ENCODE results near the gene CARD19.
"Not testable (repeated sequence)": the region's sequence is repeated elsewhere in the genome, so short reads cannot be mapped to it uniquely, and the experiment has no call there.

Gene CARD19

DNA sequence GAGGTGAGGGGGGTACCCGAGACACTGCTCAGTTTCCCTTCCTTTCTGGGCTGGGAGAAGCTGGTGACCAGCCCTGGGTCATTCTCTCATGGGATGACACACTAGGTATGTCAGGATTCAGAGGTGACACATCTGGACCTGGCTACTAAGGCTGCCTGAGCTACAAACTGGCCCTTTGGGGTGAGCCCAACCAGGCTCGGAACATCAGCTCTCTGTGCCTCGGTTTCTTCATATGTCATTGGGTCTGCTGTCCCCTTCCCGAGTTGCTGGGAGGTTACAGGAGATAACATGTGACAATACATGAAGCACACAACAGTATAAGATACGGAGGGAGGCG, 11.8 kb downstream of the CARD19 start:
- DNase-seq = no peak

DNA sequence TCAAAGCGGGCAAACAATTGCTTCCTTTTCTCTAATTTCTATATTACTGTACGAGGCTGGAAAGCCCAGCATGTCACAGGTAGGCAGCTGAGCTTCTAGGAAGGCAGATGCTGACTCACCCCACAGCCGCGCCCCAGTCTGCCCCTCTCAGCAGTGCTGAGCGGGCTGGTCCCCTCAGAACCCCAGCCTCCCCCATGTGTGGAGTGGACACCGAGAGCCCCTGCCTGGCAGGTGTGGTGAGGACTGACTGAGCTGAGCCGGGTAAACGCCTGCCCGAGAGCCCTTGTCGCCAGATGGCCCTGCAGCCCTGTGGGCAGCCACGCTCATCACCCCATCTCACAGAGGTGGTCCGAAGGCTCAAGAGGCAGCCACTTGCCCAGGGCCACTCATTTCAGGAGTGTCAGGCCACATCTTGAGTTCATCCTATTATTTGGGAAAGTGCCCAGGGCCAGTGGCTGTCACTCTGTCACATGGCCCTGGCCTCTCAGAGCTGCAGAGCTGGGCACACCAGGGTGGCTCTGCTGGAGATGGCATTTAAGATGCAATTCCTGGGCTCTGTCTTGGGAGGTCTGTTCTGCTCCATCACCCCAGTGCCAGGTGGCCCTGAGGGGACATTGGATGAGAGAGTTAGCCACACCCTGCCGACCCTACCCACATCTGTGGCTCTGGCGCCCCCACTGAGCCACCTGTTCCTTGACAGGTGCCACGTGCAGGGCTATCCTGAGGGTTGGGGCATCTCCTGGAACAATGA, 12.4 kb downstream of the CARD19 start:
- DNase-seq = no peak

DNA sequence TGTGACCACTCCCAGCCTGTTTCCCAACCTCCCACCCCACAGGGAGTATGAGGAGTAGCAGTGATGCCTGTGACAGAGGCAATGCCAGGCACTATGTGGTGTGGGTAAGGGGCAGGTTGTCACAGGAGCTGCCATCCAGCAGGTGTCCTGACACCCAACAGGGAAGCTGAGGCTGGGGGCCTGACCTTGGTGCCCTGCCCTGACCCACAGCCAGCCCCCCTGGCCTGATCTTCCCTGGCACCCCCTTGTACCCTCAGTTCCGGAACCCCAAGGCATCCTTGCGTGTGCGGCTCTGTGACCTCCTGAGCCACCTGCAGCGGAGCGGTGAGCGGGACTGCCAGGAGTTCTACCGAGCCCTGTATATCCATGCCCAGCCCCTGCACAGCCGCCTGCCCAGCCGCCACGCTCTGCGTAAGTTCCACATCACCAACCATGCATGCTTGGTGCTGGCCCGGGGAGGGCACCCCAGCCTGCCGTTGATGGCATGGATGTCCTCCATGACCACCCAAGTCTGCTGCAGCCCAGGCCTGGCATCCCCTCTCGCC, 14.4 kb downstream of the CARD19 start:
- no peak for DNase-seq

DNA sequence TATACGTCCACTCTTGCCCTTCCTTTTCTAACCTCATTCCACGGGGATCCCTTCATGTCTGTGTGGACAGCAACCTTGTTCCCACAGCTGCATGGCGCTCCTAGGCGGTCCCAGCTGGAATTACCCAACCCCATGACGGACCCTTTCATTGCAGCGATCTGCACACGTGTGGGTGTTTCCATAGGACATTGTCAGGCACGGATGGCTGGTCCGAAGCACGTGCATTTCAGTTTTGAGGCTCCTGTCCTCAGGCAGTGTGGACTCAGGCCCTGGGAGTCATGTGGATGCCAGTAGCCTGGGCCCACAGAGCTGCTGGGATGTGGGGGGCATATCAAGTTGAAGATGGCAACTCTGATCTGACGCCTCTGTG, 15.0 kb downstream of the CARD19 start:
- DNase-seq = no peak

DNA sequence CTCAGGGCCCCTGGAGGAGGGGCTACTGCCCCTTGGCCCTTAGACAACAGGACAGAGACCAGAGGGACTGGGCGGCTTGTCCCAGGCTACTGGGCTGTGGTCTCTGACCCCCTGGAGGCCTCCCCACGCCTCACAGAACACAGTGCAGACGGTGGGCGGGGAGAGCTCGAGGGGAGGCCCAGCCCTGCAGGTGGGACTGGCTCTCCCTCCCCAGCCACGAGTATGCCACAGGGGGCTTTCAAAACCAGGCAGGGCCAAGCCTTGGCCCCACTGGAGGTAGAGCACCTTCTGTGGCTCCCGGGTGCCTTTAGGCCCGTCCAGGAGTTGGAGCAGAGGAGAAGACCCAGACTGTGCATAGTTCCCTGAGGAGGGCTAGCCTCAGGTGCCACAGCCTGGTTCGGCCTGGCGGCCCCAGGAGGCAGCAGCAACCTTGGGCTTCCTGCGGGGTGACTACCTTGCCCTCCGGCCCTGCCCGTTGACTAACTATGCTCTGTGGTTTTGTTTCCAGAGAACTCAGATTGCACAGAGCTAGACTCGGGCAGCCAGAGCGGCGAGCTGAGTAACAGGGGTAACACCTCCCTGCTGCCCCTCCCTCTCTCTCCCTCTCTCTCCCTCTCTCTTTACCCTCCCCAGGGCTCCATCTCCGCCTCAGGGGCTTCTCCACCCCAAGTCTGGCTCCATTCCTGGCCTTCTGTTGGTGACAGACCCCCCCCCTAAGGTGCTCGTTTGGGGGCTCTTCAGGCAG, 15.5 kb downstream of the CARD19 start:
- DNase-seq = no peak

DNA sequence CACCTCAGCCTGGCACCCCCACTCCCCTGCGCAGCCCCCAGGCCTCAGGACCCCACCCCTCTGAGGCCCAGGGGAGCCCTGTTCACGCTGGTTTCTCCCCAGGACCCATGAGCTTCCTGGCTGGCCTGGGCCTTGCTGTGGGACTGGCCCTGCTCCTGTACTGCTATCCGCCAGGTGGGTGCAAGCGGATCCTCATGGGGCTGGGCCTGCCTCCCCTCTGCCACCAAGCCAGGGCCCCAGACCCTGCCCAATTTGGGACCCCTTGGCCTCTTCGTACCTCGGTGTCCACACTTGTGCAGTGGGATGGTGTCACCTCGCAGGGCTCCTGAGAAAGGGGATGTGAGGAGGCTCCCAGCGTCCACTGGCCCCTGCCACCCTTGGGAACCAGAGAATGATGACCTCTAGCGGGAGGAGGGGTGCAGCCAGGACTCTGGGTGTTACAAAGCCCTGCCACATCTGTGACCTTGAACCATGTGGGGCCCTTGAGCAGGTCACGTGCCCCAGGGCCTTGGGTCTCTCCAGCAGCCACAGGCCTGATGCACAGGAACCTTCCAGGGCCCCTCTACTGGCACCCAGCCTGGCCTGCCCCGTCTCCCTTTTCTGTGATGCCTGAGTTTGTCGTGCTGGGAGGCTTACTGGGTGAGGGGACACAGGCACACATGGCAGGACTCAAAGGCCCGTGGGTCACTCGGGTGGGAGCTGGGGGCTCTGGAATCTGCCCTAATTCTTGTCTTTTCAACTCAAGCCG, 16.3 kb downstream of the CARD19 start:
- DNase-seq = no peak

DNA sequence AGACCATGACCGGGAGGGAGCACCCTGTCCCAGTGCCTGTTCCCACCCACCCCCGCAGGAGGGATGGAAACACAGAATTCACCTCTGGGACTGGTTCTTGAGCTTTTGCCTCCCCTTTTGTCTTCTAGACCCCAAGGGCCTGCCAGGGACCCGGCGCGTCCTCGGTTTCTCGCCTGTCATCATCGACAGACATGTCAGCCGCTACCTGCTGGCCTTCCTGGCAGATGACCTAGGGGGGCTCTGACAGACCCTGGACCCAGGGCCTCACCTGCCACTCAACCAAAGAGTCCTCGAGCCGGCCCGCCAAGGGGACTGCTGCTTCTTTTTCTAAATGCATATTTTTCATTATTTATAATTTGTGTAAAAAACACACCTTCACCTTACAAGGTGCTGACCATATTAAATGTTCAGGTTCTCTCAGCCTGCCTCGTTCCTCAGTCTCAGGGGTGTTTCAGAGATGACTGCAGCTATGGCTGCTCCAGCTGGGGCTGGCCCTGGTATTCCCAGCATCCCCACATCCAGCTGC, 16.9 kb downstream of the CARD19 start:
- DNase-seq = no peak

DNA sequence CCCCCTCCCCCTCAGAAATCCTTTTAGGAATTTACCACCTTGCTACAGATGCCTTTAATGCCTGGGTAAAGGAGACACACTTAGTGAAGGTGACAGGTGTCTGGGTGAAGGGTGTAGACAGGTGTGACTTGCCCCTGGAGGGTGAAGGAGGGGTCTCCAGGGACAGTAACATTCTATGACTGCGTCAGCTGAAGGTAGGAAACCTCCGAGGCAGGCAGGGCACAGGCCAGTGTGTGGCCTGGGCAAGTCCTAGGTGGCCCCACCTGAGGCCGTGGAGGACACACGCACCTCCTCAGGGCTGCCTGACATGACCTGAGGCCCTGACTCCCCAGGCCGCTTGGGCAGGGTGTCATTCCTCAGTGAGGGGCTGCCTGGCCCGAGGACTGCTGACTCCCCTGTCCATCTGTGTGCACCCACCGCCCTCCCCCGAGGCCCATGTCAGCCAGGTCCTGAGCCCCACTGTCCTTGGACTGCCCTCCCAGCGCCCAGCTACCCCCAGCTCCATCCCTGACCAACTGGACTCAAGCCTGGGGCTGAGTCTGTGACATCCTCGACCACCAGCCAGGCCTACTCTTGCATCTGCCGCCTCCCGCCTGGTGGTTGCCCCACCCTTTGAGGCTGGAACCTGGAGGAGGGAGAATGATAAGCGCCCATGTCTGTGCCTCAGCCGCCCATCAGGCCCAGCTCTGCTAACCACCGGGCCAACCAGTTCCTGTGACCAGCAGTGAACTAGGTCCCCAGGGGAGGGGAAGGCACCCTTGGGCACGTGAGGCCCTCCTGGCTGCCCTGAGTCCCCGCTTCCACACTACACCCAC, 18.4 kb downstream of the CARD19 start:
- DNase-seq = no peak

DNA sequence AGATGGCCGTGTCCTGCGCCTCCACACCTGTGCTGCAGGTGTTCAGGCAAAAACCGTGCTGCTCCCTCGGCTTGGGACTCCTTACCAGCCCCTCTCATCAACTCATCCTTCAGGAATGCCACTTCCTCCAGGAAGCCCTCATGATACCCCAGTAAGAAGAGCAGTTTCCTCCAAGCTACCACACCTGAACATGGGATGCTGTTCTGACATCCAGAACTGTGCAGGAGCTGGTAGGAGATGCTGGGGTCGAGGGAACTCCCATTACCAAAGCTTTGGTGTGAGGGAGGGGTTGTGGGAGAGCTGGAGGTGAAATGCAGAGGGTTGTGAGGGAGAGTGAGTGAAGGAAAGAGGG, 18.9 kb downstream of the CARD19 start:
- DNase-seq = no peak

DNA sequence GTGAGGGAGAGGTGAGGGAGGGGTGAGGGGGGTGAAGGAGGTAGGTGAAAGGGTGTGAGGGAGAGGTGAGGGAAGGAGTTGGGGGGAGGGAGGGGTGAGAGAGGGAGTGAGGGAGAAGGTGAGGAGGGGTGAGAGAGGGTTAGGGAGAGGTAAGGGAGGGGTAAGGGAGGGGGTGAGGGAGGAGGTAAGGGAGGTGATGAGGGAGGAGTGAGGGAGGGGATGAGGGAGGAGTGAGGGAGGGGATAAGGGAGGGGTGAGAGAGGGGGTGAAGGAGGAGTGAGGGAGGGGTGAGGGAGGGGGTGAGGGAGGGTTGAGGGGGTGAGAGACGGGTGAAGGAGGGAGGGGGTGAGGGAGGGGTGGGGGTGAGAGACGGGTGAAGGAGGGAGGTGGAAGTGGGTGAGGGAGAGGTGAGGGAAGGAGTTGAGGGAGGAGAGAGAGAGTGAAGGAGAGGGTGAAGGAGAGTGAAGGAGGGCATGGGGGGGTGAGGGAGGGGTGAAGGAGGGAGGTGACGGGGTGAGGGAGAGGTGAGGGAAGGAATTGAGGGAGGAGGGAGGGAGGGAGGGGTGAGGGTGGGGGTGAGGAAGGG, 19.6 kb downstream of the CARD19 start:
- DNase-seq = no peak

DNA sequence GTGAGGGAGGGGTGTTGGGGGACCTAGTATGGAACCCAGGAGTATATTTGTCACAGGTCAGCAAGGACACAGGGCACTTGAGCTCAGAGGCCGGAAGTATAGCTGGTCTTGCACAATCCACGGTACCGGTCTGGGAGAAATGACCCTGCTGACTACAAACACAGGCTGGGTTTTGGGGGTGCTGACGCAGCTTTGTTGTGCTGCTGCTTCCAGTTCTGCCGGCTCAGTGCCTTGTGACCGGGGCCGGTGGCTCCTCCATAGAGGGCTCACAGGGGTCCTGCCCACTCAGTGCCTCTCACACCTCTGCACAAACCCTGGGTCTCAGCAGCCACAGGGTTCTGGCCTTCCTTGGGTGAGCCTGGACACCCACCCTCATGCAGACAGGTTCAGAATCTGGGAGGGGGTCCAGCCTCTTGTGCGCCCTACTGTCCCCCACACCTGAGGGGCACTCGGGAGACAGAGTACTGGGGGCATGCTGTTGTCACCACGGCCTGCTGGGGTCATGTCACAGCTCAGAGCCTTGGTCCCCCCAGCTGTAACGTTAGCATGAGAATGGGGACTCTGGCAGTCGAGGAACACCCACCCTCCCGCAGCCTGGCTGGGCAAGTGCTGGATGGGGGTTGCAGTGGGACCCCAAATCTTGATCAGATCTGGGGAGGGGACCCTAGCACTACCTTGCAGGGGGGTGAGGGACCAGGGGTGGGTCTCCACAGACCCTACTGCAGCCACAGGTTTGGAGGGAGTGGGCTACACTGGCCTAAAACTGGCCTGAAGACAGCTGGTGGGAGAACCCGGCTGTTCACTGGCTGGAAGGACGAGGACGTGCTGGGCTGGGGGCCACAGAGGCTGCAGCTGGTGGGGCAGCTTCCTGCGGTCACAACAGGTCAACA, 20.3 kb downstream of the CARD19 start:
- no peak for DNase-seq

DNA sequence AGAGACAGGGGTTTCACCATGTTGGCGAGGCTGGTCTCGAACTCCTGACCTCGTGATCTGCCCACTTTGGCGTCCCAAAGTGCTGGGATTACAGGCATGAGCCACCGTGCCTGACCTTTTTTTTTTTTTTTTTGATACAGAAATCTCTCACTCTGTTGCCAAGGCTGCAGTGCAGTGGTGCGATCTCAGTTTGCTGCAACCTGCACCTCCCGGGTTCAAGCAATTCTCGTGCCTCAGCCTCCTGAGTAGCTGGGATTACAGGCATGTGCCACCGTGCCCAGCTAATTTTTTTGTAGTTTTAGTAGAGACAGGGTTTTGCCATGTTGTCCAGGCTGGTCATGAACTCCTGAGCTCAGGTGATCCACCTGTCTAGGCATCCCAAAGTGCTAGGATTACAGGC, 21.5 kb downstream of the CARD19 start:
- DNase-seq = not testable (repeated sequence)

DNA sequence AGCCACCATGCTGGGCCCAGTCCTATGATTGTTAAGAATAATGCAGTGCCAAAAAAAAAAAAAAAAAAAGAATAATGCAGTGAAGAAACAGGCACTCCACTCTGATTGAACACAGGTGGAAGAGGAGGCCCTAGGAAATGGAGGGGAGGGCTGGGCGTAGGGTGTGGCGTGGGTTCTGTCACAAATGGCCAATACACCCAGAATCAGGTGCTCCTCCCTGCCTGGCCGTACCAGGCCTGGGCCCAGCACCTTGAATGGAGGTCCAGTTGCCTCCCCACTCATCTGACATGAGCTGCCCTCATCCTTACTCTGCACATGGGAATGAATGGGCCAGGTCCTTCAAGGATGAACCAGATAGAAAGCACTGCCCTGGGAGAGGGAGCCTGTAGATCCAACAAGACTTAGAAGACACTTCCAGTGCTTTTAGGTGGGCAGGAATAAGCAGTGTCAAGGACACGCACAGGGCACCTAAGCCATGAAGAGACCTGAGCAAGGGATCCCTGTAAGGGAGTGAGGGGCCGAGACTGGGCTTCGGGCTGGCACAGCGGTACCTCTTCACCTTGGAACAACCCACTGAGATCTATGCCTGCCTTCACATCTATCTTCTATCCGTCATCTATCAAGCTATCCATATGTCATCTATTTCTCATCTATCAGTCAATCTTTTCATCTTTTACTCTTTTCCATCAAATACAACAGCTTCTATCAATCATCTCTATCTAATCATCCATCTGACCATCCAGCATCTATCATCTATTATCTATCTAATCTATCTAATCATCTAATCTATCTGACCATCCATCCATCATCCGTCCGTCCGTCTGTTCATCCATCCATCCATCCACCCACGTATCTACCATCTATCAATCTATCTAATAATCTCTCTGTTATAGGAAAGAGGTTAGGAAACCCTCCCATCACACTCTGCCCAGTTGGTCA, 22.2 kb downstream of the CARD19 start:
- no peak for DNase-seq

DNA sequence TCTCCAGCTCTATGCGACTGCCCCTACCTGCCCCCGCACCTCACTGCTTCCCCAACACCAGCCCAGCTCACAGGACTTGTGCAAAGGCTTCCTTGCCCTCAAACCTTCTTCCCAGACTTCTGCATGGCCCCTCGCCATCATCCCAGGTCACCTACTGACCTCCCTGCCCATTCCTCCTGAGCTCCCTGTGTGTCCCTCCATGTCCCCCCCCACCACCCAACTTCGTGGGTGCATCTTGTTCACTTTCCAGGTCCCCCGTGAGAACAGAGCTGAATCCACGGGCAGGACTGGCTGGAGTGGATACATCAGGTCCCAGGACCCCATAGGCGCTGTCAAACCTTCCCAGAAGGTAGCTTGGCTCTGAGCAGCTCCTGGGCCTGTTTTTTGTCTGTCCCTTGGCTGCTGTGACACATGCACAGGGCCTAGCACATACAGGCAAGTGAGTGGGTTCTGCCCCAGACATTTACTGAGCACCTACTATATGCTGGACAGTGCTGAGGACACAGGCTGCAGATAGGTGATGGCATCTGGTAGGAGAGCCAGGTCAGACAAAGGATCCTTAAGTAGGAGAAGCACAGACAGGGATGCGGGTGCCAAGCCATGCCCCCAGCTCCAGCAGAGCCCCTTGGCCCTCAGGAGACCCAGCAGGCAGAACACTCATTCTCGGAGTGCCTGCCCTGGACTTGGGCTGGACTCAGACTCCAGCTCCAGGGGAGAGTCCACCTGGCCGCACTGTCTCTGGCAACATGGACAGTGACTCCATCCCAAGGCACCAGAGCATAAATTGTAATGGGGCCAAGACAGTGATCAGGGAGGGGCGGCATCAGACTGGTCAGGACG, 23.1 kb downstream of the CARD19 start:
- DNase-seq = no peak

DNA sequence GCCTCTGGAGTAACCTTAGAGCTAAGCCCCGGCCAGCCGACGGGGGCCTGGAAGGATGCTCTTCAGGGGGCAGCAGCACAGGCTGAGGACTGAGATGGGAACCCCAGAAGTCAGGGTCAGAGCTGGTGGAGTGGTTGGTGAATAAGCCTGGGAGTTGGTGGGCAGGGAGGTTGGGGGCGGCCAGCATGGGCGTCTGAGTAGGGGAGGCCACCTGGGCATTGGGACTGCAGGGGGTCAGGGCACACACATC, 23.6 kb downstream of the CARD19 start:
- DNase-seq = no peak

DNA sequence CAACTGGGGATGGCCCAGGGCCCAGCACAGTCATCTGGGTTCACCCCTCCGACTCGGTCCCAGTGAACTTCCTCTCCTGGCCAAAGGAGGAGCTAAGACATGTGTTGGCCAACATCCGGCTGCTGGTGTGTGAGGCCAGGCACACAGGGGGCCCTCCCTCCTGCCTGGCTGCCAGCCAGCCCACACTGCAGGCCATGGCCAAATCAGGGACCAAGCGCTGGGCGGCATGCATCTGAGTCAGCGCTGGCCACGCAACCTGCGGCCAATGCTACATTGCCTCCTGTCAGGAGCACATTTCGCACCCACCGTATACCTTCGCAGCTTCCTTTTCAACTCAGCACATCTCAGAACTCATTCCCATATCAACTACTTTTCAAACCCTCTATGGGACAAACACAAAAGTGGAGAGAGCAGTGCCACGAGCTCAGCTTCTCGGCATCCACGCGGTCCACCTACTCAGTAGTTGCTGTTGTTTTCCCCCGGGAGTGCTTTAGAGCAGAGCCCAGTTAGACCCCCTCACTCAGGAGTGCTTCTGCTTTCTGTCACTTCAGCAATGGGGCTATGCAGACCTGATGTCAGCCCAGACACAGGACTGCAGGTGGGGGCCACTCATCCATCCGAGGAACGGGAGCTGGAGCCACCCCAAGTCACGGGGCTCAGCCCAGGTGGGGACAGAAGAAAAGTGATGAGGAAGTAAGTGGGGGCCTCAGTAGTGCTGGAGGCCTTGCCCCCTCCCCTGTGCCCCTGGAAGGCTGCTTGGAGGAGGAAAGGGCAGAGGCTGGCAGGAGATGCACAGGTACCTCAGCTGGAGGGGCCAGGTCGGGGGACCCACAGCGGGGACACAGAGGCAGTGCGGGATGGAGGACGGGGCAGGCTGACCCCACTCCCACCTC, 24.2 kb downstream of the CARD19 start:
- DNase-seq = no peak

DNA sequence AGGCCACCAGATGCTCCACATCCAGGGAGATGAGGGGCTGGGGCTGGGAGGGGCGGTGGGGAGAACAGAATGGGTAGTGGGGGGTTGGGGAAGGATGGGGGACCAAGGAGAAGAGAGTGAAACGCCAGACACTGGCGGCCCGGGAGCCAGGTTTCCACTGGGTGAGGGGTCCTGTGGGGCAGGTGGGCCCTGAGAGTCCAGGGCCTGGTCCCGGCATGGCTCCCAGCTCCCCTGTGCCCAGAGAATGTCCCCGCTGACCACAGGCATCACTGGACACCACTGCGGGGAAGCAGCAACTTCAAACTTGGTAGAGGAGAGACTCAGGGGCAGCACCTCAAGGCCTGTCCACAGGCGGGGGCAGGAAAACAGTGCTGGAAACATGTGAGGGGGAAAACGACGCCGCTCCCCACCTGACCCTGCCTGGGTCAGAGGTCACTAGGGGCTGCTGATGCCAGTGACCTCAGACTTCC, 24.9 kb downstream of the CARD19 start:
- no peak for DNase-seq

Measured in NCI-H1417 treated with DMSO at 0.1 percent for 48 hours (cell line).